H9 (cell line): ENCODE measurements around the gene CES5A. TPM values are rescaled to one million over a fixed set of nuclear protein-coding genes. Genes with fewer than 3 reads are reported as not detected.

ENCODE experiments used
- DNase-seq: peaks from one replicate; pipeline ENCODE4 v3.0.0-alpha.2; 2017
- H2AFZ ChIP-seq: one replicate; pipeline ENCODE4 v1.6.1; 2013; ENCODE audit warnings: mild to moderate bottlenecking, low read length, control low read depth, moderate library complexity
- H2AK5ac ChIP-seq: 2 replicates; pipeline ENCODE4 v1.6.1; 2013; ENCODE audit warnings: low read length, control low read depth, mixed read lengths; ENCODE audit not compliant: insufficient read length
- H2BK120ac ChIP-seq: one replicate; pipeline ENCODE4 v1.6.1; 2013; ENCODE audit warnings: low read depth, mild to moderate bottlenecking, low read length, control low read depth, inconsistent platforms; ENCODE audit not compliant: poor library complexity, severe bottlenecking
- H2BK12ac ChIP-seq: 2 replicates; pipeline ENCODE4 v1.6.1; 2013; ENCODE audit warnings: low read length, control low read depth, mixed read lengths, low read depth; ENCODE audit not compliant: insufficient read length
- H2BK15ac ChIP-seq: 2 replicates; pipeline ENCODE4 v1.6.1; 2013; ENCODE audit warnings: low read depth, low read length, control low read depth
- H2BK20ac ChIP-seq: one replicate; pipeline ENCODE4 v1.6.1; 2013; ENCODE audit warnings: low read depth, mild to moderate bottlenecking, low read length, control low read depth, inconsistent platforms; ENCODE audit not compliant: poor library complexity, severe bottlenecking
- H2BK5ac ChIP-seq: 2 replicates; pipeline ENCODE4 v1.6.1; 2013; ENCODE audit warnings: low read length, control low read depth, mixed read lengths; ENCODE audit not compliant: insufficient read length
- H3K14ac ChIP-seq: 2 replicates; pipeline ENCODE4 v1.6.1; 2013; ENCODE audit warnings: low read length, control low read depth; ENCODE audit not compliant: insufficient read depth
- H3K18ac ChIP-seq: 2 replicates; pipeline ENCODE4 v1.6.1; 2013; ENCODE audit warnings: low read depth, mild to moderate bottlenecking, mixed read lengths, low read length, control low read depth; ENCODE audit not compliant: insufficient read length
- H3K23ac ChIP-seq: 2 replicates; pipeline ENCODE4 v1.6.1; 2013; ENCODE audit warnings: low read length, control low read depth, mixed read lengths, low read depth; ENCODE audit not compliant: insufficient read length
- H3K23me2 ChIP-seq: 2 replicates; pipeline ENCODE4 v1.6.1; 2013; ENCODE audit warnings: low read depth, mild to moderate bottlenecking, mixed read lengths, low read length, control low read depth; ENCODE audit not compliant: insufficient read length, poor library complexity, severe bottlenecking
- H3K27ac ChIP-seq: 2 replicates; pipeline ENCODE4 v1.5.1; 2013; ENCODE audit warnings: low read length, control low read depth, mixed read lengths, low read depth; ENCODE audit not compliant: insufficient read length
- H3K27me3 ChIP-seq: 2 replicates; pipeline ENCODE4 v1.6.1; 2013; ENCODE audit warnings: low read length, control low read depth, inconsistent platforms; ENCODE audit not compliant: insufficient read depth
- H3K4ac ChIP-seq: 2 replicates; pipeline ENCODE4 v1.6.1; 2013; ENCODE audit warnings: low read depth, mild to moderate bottlenecking, control low read depth, inconsistent platforms, low read length, moderate library complexity
- H3K4me1 ChIP-seq: 2 replicates; pipeline ENCODE4 v1.6.1; 2013; ENCODE audit warnings: low read length, control low read depth, inconsistent platforms; ENCODE audit not compliant: insufficient read depth
- H3K4me2 ChIP-seq: 2 replicates; pipeline ENCODE4 v1.6.1; 2013; ENCODE audit warnings: low read length, control low read depth, mixed read lengths; ENCODE audit not compliant: insufficient read length, insufficient read depth
- H3K56ac ChIP-seq: 2 replicates; pipeline ENCODE4 v1.6.1; 2013; ENCODE audit warnings: low read depth, mild to moderate bottlenecking, mixed read lengths, low read length, control low read depth; ENCODE audit not compliant: insufficient read length
- H3K79me1 ChIP-seq: 2 replicates; pipeline ENCODE4 v1.6.1; 2013; ENCODE audit warnings: low read depth, mild to moderate bottlenecking, moderate library complexity, low read length, control low read depth, inconsistent platforms; ENCODE audit not compliant: insufficient read depth, poor library complexity, severe bottlenecking
- H3K79me2 ChIP-seq: 2 replicates; pipeline ENCODE4 v1.6.1; 2013; ENCODE audit warnings: low read length, control low read depth, inconsistent platforms; ENCODE audit not compliant: insufficient read depth
- H3K9ac ChIP-seq: 2 replicates; pipeline ENCODE4 v1.6.1; 2013; ENCODE audit warnings: low read length, control low read depth, mixed read lengths; ENCODE audit not compliant: insufficient read length; ENCODE audit errors: extremely low read depth
- H3K9me3 ChIP-seq: one replicate; pipeline ENCODE4 v1.6.1; 2013; ENCODE audit warnings: low read depth, low read length, inconsistent platforms; ENCODE audit not compliant: control insufficient read depth
- H3T11ph ChIP-seq: one replicate; pipeline ENCODE4 v1.6.1; 2013; ENCODE audit warnings: mild to moderate bottlenecking, low read length, control low read depth, inconsistent platforms
- H4K20me1 ChIP-seq: one replicate; pipeline ENCODE4 v1.6.1; 2013; ENCODE audit not compliant: control insufficient read depth, insufficient read length, insufficient read depth
- H4K5ac ChIP-seq: 2 replicates; pipeline ENCODE4 v1.6.1; 2013; ENCODE audit warnings: low read depth, mild to moderate bottlenecking, mixed read lengths, low read length, control low read depth; ENCODE audit not compliant: insufficient read length
- H4K8ac ChIP-seq: replicated peaks from 2 replicates; pipeline ENCODE4 v1.6.1; 2013; ENCODE audit warnings: low read length, control low read depth, mixed read lengths, low read depth; ENCODE audit not compliant: insufficient read length
- H4K91ac ChIP-seq: 2 replicates; pipeline ENCODE4 v1.6.1; 2013; ENCODE audit warnings: low read depth, mild to moderate bottlenecking, moderate library complexity, mixed read lengths, low read length, control low read depth; ENCODE audit not compliant: insufficient read length
- H3K27ac Mint-ChIP-seq, 3 experiments: 2 replicates in 2 of 3; 3 replicates in 1 of 3; pipeline ENCODE4 v1.8.0; 2020 to 2021; ENCODE audit warnings: mixed read lengths in 3 of 3, mild to moderate bottlenecking in 1 of 3, moderate library complexity in 1 of 3
- H3K27me3 Mint-ChIP-seq: 2 replicates; pipeline ENCODE4 v1.8.0; 2021; ENCODE audit warnings: low read depth, mild to moderate bottlenecking, moderate library complexity, mixed read lengths
- H3K36me3 Mint-ChIP-seq, 3 experiments: 2 replicates in 2 of 3; 3 replicates in 1 of 3; pipeline ENCODE4 v1.8.0; 2020 to 2021; ENCODE audit warnings: low read depth in 3 of 3, mixed read lengths in 3 of 3; ENCODE audit not compliant: insufficient read depth in 1 of 3
- H3K4me1 Mint-ChIP-seq, 2 experiments: 2 replicates each; pipeline ENCODE4 v1.8.0; 2020; ENCODE audit warnings: mixed read lengths in 2 of 2
- H3K4me3 Mint-ChIP-seq, 2 experiments: 2 replicates in 1 of 2; 3 replicates in 1 of 2; pipeline ENCODE4 v1.8.0; 2020 to 2021; ENCODE audit warnings: mild to moderate bottlenecking in 2 of 2, mixed read lengths in 2 of 2, moderate library complexity in 1 of 2
- H3K9me3 Mint-ChIP-seq, 2 experiments: 2 replicates in 1 of 2; 3 replicates in 1 of 2; pipeline ENCODE4 v1.8.0; 2020; ENCODE audit warnings: mild to moderate bottlenecking in 2 of 2, mixed read lengths in 2 of 2, moderate library complexity in 1 of 2
- WGBS: extraction: QIAGEN DNeasy Blood & Tissue Kit; methylation state at CpG from one replicate; pipeline ENCODE4 v1.1.7; 2013; ENCODE audit warnings: missing lambda C conversion rate, low lambda C conversion rate, mixed read lengths; ENCODE audit not compliant: insufficient read length; ENCODE audit errors: extremely low coverage; 5-methylcytosine and 5-hydroxymethylcytosine counted together
- total RNA-seq: library from RNA; stranded (reverse); gene quantifications from 2 replicates; pipeline ENCODE4 v1.2.1, GENCODE V29; 2021
- TF ChIP-seq, protein P1 (sequence below): fragments of 200-600 bp; sonication (generic); conservative IDR thresholded peaks from 3 replicates; pipeline ENCODE4 v1.8.0; 2021; ENCODE audit warnings: antibody characterized with exemption, mild to moderate bottlenecking

CES5A gene
- total RNA-seq, 1 experiment from 2014 or later, result not detected

DNA sequence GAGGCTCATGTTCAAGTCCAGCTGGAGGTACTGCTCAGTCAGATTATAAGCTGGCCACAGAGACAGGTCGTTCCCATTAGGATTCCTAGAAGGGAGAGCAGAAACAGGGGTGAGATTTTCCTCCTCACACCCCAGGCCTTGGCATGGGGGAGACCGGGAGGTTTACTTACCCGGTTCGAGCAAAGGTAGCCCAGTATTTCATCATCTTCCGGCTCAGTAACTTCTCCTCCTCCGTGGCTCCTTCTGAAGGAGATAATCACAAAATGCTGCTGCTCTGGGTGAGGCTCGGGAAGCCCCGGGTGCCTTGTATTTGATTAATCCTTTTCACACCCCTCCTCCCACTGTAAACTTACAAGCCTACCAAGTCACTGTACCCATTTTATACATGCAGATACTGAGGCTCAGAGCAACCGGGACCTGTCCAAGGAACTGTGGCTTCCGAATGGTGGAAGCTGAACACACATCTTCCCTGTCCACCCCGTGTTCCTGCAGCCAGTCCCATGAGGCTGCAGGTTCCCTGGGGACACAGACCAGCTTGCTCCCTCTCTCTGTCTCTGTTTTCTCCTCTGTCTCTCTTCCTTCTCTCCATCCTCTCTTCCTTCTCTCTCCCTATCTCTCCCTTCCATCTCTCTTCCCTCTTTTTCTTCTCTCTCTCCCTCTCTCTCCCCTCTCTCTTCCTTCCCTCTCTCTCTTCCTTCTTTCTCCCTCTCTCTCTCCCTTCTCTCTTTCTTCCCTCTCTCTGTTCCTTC is 28.4 kb downstream of the CES5A start:
- TF ChIP-seq, protein P1, sequence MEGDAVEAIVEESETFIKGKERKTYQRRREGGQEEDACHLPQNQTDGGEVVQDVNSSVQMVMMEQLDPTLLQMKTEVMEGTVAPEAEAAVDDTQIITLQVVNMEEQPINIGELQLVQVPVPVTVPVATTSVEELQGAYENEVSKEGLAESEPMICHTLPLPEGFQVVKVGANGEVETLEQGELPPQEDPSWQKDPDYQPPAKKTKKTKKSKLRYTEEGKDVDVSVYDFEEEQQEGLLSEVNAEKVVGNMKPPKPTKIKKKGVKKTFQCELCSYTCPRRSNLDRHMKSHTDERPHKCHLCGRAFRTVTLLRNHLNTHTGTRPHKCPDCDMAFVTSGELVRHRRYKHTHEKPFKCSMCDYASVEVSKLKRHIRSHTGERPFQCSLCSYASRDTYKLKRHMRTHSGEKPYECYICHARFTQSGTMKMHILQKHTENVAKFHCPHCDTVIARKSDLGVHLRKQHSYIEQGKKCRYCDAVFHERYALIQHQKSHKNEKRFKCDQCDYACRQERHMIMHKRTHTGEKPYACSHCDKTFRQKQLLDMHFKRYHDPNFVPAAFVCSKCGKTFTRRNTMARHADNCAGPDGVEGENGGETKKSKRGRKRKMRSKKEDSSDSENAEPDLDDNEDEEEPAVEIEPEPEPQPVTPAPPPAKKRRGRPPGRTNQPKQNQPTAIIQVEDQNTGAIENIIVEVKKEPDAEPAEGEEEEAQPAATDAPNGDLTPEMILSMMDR, result no peak
- WGBS, result no CpG with 5 or more reads among the region's 11 CpGs
- H3K4me1 Mint-ChIP-seq, result peaks cover 0 to 6% of the 10 kb centered on the region in 2 experiments; a peak in 3 of 4 replicates
- peaks cover 16% of the 10 kb centered on the region for H3K27me3 Mint-ChIP-seq
- H3K27me3 ChIP-seq, result no peaks in the 10 kb centered on the region
- H3K79me2 ChIP-seq, result no peaks in the 10 kb centered on the region
- H3K4me2 ChIP-seq, result no peak overlapping the region
- DNase-seq, result no peak
- H4K91ac ChIP-seq, result no peak overlapping the region
- no peak overlapping the region for H3K56ac ChIP-seq
- no peak overlapping the region for H3K4me3 Mint-ChIP-seq
- no peaks in the 10 kb centered on the region for H3K4me1 ChIP-seq
- H3K23ac ChIP-seq, result no peak overlapping the region
- no peak overlapping the region for H3K4ac ChIP-seq
- H4K8ac ChIP-seq, result no peak overlapping the region
- H2BK20ac ChIP-seq, result no peak overlapping the region
- H2BK12ac ChIP-seq, result no peak overlapping the region
- H2AFZ ChIP-seq, result no peak overlapping the region
- H3T11ph ChIP-seq, result no peak overlapping the region
- H4K20me1 ChIP-seq, result no peaks in the 10 kb centered on the region
- H3K9me3 Mint-ChIP-seq, result no peaks in the 10 kb centered on the region
- no peaks in the 10 kb centered on the region for H3K79me1 ChIP-seq
- no peaks in the 10 kb centered on the region for H3K23me2 ChIP-seq
- no peak overlapping the region for H3K27ac Mint-ChIP-seq
- no peak overlapping the region for H3K27ac ChIP-seq
- no peak overlapping the region for H2BK15ac ChIP-seq
- no peaks in the 10 kb centered on the region for H3K9me3 ChIP-seq
- H2AK5ac ChIP-seq, result no peak overlapping the region
- H3K36me3 Mint-ChIP-seq, result no peaks in the 10 kb centered on the region
- no peak overlapping the region for H3K14ac ChIP-seq
- H2BK120ac ChIP-seq, result no peak overlapping the region
- H3K18ac ChIP-seq, result no peak overlapping the region
- H4K5ac ChIP-seq, result no peak overlapping the region
- H3K9ac ChIP-seq, result no peak overlapping the region
- no peak overlapping the region for H2BK5ac ChIP-seq
